Measurements from ENCODE around the gene PPP2R3A. TPM values are rescaled to one million over a fixed set of nuclear protein-coding genes. Genes with fewer than 3 reads are reported as not detected.

The PPP2R3A gene
- total RNA-seq, 4 donors from 2014 or later = 34.7 to 73.4 (median 38.8) TPM

GRCh38 chr3:135987661-135988060, 22.1 kb downstream of the PPP2R3A start:
- no peak overlapping the region for H3K27ac ChIP-seq
- no peak overlapping the region for H3K4me3 ChIP-seq
- in situ Hi-C loops (cut with MboI; ENCODE audit: low pct_ligation_motif_present in 1 of 4, low pct_unique_long_range_greater_than_20kb in 1 of 4, low sequenced_read_pairs in 3 of 4) = no loop called here
- peaks cover 11 to 51% (median 23%) of the 10 kb centered on the region in 4 donors for H3K4me1 ChIP-seq
- no peak for DNase-seq
- H3K9me3 ChIP-seq = no peaks in the 10 kb centered on the region
- no peaks in the 10 kb centered on the region for H3K36me3 ChIP-seq
- intact Hi-C loops (cut with DNase I; ENCODE audit: low total_unique reads) = no loop called here
- no peaks in the 10 kb centered on the region for H3K27me3 ChIP-seq
- 87 to 88% methylated on average over 2 of the region's 2 CpGs for WGBS, 2 donors (ENCODE audit: low coverage in 1 of 2)
- TF ChIP-seq POLR2AphosphoS5 (IDR thresholded peaks at IDR 0.05) = no peak

GRCh38 chr3:135989242-135989641, 23.7 kb downstream of the PPP2R3A start:
- Histone ChIP-seq H3K9me3 (no peaks in the 10 kb centered on the region), H3K4me3 (no peak overlapping the region), H3K4me1 (peaks cover 5 to 37% (median 16%) of the 10 kb centered on the region in 4 donors), H3K27ac (no peak overlapping the region), H3K36me3 (no peaks in the 10 kb centered on the region), H3K27me3 (no peaks in the 10 kb centered on the region)
- 67% methylated on average over 2 of the region's 2 CpGs; no CpG with 5 or more reads in 1 of the 2 donors for WGBS, 2 donors (ENCODE audit: low coverage in 1 of 2)
- DNase-seq = no peak
- in situ Hi-C loops (cut with MboI; ENCODE audit: low pct_ligation_motif_present in 1 of 4, low pct_unique_long_range_greater_than_20kb in 1 of 4, low sequenced_read_pairs in 3 of 4) (no loop called here), intact Hi-C loops (cut with DNase I; ENCODE audit: low total_unique reads) (no loop called here)
- no peak for TF ChIP-seq EP300 (IDR thresholded peaks at IDR 0.05; ENCODE audit: low read depth)
- no peak for TF ChIP-seq POLR2A (IDR thresholded peaks at IDR 0.05)
- no peak for TF ChIP-seq CTCF (IDR thresholded peaks at IDR 0.05)
- TF ChIP-seq POLR2AphosphoS5 (IDR thresholded peaks at IDR 0.05) = no peak

GRCh38 chr3:135990903-135991302, 25.4 kb downstream of the PPP2R3A start:
- H3K36me3 ChIP-seq = no peaks in the 10 kb centered on the region
- no peaks in the 10 kb centered on the region for H3K9me3 ChIP-seq
- H3K27ac ChIP-seq = peak overlapping the region in 1 of 4 donors; percentile 10
- WGBS, 2 donors (ENCODE audit: low coverage in 1 of 2) = 75 to 85% methylated on average over 2 to 4 of the region's 4 CpGs
- intact Hi-C loops (cut with DNase I; ENCODE audit: low total_unique reads) = no loop called here
- DNase-seq = no peak
- no peaks in the 10 kb centered on the region for H3K27me3 ChIP-seq
- in situ Hi-C loops (cut with MboI; ENCODE audit: low pct_ligation_motif_present in 1 of 4, low pct_unique_long_range_greater_than_20kb in 1 of 4, low sequenced_read_pairs in 3 of 4) = no loop called here
- TF ChIP-seq POLR2A (IDR thresholded peaks at IDR 0.05) = no peak
- TF ChIP-seq CTCF (IDR thresholded peaks at IDR 0.05) = no peak
- no peak for TF ChIP-seq POLR2AphosphoS5 (IDR thresholded peaks at IDR 0.05)
- no peak for TF ChIP-seq EP300 (IDR thresholded peaks at IDR 0.05; ENCODE audit: low read depth)
- no peak overlapping the region for H3K4me3 ChIP-seq
- H3K4me1 ChIP-seq = peaks cover 5 to 32% (median 16%) of the 10 kb centered on the region in 4 donors

- H3K4me1 ChIP-seq = peaks cover 5 to 25% (median 16%) of the 10 kb centered on the region in 4 donors
- TF ChIP-seq CTCF (IDR thresholded peaks at IDR 0.05) (no peak), EP300 (IDR thresholded peaks at IDR 0.05; ENCODE audit: low read depth) (no peak), POLR2AphosphoS5 (IDR thresholded peaks at IDR 0.05) (no peak), POLR2A (IDR thresholded peaks at IDR 0.05) (no peak)
- H3K9me3 ChIP-seq = no peaks in the 10 kb centered on the region
- WGBS, 2 donors (ENCODE audit: low coverage in 1 of 2) = 25 to 66% methylated on average over 2 of the region's 2 CpGs
- intact Hi-C loops (cut with DNase I; ENCODE audit: low total_unique reads) (no loop called here), in situ Hi-C loops (cut with MboI; ENCODE audit: low pct_ligation_motif_present in 1 of 4, low pct_unique_long_range_greater_than_20kb in 1 of 4, low sequenced_read_pairs in 3 of 4) (no loop called here)
- H3K27ac ChIP-seq = peak overlapping the region in 3 of 4 donors; percentile 14 to 53 (median 50)
- H3K36me3 ChIP-seq = no peaks in the 10 kb centered on the region
- H3K4me3 ChIP-seq = no peak overlapping the region
- H3K27me3 ChIP-seq = no peaks in the 10 kb centered on the region
- DNase-seq = no peak
Observed at GRCh38 chr3:135991621-135992020, 26.1 kb downstream of the PPP2R3A start.

GRCh38 chr3:135992072-135992471, 26.5 kb downstream of the PPP2R3A start:
- Histone ChIP-seq H3K9me3 (no peaks in the 10 kb centered on the region), H3K36me3 (no peaks in the 10 kb centered on the region), H3K4me1 (peaks cover 5 to 23% (median 16%) of the 10 kb centered on the region in 4 donors), H3K27me3 (no peaks in the 10 kb centered on the region), H3K4me3 (no peak overlapping the region), H3K27ac (peak overlapping the region in 3 of 4 donors; percentile 38 to 53 (median 50))
- intact Hi-C loops (cut with DNase I; ENCODE audit: low total_unique reads) (no loop called here), in situ Hi-C loops (cut with MboI; ENCODE audit: low pct_ligation_motif_present in 1 of 4, low pct_unique_long_range_greater_than_20kb in 1 of 4, low sequenced_read_pairs in 3 of 4) (no loop called here)
- no peak for DNase-seq
- TF ChIP-seq POLR2A (IDR thresholded peaks at IDR 0.05) (no peak), CTCF (IDR thresholded peaks at IDR 0.05) (no peak), POLR2AphosphoS5 (IDR thresholded peaks at IDR 0.05) (no peak), EP300 (IDR thresholded peaks at IDR 0.05; ENCODE audit: low read depth) (no peak)

All from transverse colon (tissue), 4 donors.